ENCODE data around the gene MOB2. TPM values are rescaled to one million over a fixed set of nuclear protein-coding genes. Genes with fewer than 3 reads are reported as not detected.

The MOB2 gene
- total and polyA plus RNA-seq, 4 donors = 32.4 to 104 (median 58.5) TPM

- H3K9me3 ChIP-seq (ENCODE audit: control insufficient read depth, low read length) = no peaks in the 10 kb centered on the region
- H3K36me3 ChIP-seq (ENCODE audit: control insufficient read depth in 1 of 2, insufficient read depth in 2 of 2, low read length in 1 of 2) = no peaks in the 10 kb centered on the region
- intact Hi-C loops (cut with DNase I) = no loop called here
- H3K4me3 ChIP-seq (ENCODE audit: low read length in 2 of 2) = no peak overlapping the region
- no peak for ATAC-seq (ENCODE audit: low FRiP score)
- H3K4me1 ChIP-seq (ENCODE audit: control insufficient read depth in 1 of 2, insufficient read depth in 2 of 2, low read length in 2 of 2) = no peaks in the 10 kb centered on the region
- H3K27me3 ChIP-seq (ENCODE audit: control insufficient read depth in 1 of 2, insufficient read depth in 2 of 2, low read length in 1 of 2) = no peaks in the 10 kb centered on the region
- no peak overlapping the region for H3K27ac ChIP-seq (ENCODE audit: low read depth in 1 of 2, low read length in 2 of 2)
- 89% methylated on average over 30 of the region's 30 CpGs for WGBS, 2 donors
- no peak for DNase-seq
Observed at GRCh38 chr11:1445741-1446445, 40.7 kb downstream of the MOB2 start.

- intact Hi-C loops (cut with DNase I) = no loop called here
- Histone ChIP-seq H3K27me3 (ENCODE audit: control insufficient read depth in 1 of 2, insufficient read depth in 2 of 2, low read length in 1 of 2) (no peaks in the 10 kb centered on the region), H3K4me1 (ENCODE audit: control insufficient read depth in 1 of 2, insufficient read depth in 2 of 2, low read length in 2 of 2) (no peaks in the 10 kb centered on the region), H3K9me3 (ENCODE audit: control insufficient read depth, low read length) (no peaks in the 10 kb centered on the region), H3K27ac (ENCODE audit: low read depth in 1 of 2, low read length in 2 of 2) (no peak overlapping the region), H3K36me3 (ENCODE audit: control insufficient read depth in 1 of 2, insufficient read depth in 2 of 2, low read length in 1 of 2) (no peaks in the 10 kb centered on the region), H3K4me3 (ENCODE audit: low read length in 2 of 2) (no peak overlapping the region)
- ATAC-seq (ENCODE audit: low FRiP score) = no peak
- 85% methylated on average over 32 of the region's 32 CpGs for WGBS, 2 donors
- no peak for DNase-seq
Observed at GRCh38 chr11:1444823-1445422, 41.7 kb downstream of the MOB2 start.

- DNase-seq (no peak), ATAC-seq (ENCODE audit: low FRiP score) (no peak)
- Histone ChIP-seq H3K27ac (ENCODE audit: low read depth in 1 of 2, low read length in 2 of 2) (no peak overlapping the region), H3K4me3 (ENCODE audit: low read length in 2 of 2) (no peak overlapping the region), H3K27me3 (ENCODE audit: control insufficient read depth in 1 of 2, insufficient read depth in 2 of 2, low read length in 1 of 2) (no peaks in the 10 kb centered on the region), H3K9me3 (ENCODE audit: control insufficient read depth, low read length) (no peaks in the 10 kb centered on the region), H3K36me3 (ENCODE audit: control insufficient read depth in 1 of 2, insufficient read depth in 2 of 2, low read length in 1 of 2) (no peaks in the 10 kb centered on the region), H3K4me1 (ENCODE audit: control insufficient read depth in 1 of 2, insufficient read depth in 2 of 2, low read length in 2 of 2) (no peaks in the 10 kb centered on the region)
- intact Hi-C loops (cut with DNase I) = no loop called here
- 77 to 83% methylated on average over 11 of the region's 11 CpGs for WGBS, 2 donors
Observed at GRCh38 chr11:1444321-1444720, 42.3 kb downstream of the MOB2 start.

GRCh38 chr11:1443737-1444136 is 42.8 kb downstream of the MOB2 start:
- no peak for DNase-seq
- Histone ChIP-seq H3K4me3 (ENCODE audit: low read length in 2 of 2) (no peak overlapping the region), H3K36me3 (ENCODE audit: control insufficient read depth in 1 of 2, insufficient read depth in 2 of 2, low read length in 1 of 2) (no peaks in the 10 kb centered on the region), H3K9me3 (ENCODE audit: control insufficient read depth, low read length) (no peaks in the 10 kb centered on the region), H3K27ac (ENCODE audit: low read depth in 1 of 2, low read length in 2 of 2) (no peak overlapping the region), H3K27me3 (ENCODE audit: control insufficient read depth in 1 of 2, insufficient read depth in 2 of 2, low read length in 1 of 2) (no peaks in the 10 kb centered on the region), H3K4me1 (ENCODE audit: control insufficient read depth in 1 of 2, insufficient read depth in 2 of 2, low read length in 2 of 2) (no peaks in the 10 kb centered on the region)
- 79 to 88% methylated on average over 9 of the region's 9 CpGs for WGBS, 2 donors
- ATAC-seq (ENCODE audit: low FRiP score) = no peak
- intact Hi-C loops (cut with DNase I) = no loop called here

GRCh38 chr11:1442807-1443366 is 43.7 kb downstream of the MOB2 start:
- no peak for ATAC-seq (ENCODE audit: low FRiP score)
- WGBS, 2 donors = 75 to 78% methylated on average over 16 to 28 of the region's 28 CpGs
- Histone ChIP-seq H3K27ac (ENCODE audit: low read depth in 1 of 2, low read length in 2 of 2) (no peak overlapping the region), H3K36me3 (ENCODE audit: control insufficient read depth in 1 of 2, insufficient read depth in 2 of 2, low read length in 1 of 2) (no peaks in the 10 kb centered on the region), H3K4me1 (ENCODE audit: control insufficient read depth in 1 of 2, insufficient read depth in 2 of 2, low read length in 2 of 2) (no peaks in the 10 kb centered on the region), H3K4me3 (ENCODE audit: low read length in 2 of 2) (no peak overlapping the region), H3K27me3 (ENCODE audit: control insufficient read depth in 1 of 2, insufficient read depth in 2 of 2, low read length in 1 of 2) (no peaks in the 10 kb centered on the region), H3K9me3 (ENCODE audit: control insufficient read depth, low read length) (no peaks in the 10 kb centered on the region)
- DNase-seq = no peak
- intact Hi-C loops (cut with DNase I) = no loop called here

- H3K9me3 ChIP-seq (ENCODE audit: control insufficient read depth, low read length) = no peaks in the 10 kb centered on the region
- DNase-seq (no peak), ATAC-seq (ENCODE audit: low FRiP score) (no peak)
- H3K27ac ChIP-seq (ENCODE audit: low read depth in 1 of 2, low read length in 2 of 2) = no peak overlapping the region
- intact Hi-C loops (cut with DNase I) = no loop called here
- 12 to 17% methylated on average over 9 of the region's 9 CpGs for WGBS, 2 donors
- no peaks in the 10 kb centered on the region for H3K27me3 ChIP-seq (ENCODE audit: control insufficient read depth in 1 of 2, insufficient read depth in 2 of 2, low read length in 1 of 2)
- H3K4me1 ChIP-seq (ENCODE audit: control insufficient read depth in 1 of 2, insufficient read depth in 2 of 2, low read length in 2 of 2) = no peaks in the 10 kb centered on the region
- H3K4me3 ChIP-seq (ENCODE audit: low read length in 2 of 2) = no peak overlapping the region
- no peaks in the 10 kb centered on the region for H3K36me3 ChIP-seq (ENCODE audit: control insufficient read depth in 1 of 2, insufficient read depth in 2 of 2, low read length in 1 of 2)
Observed at GRCh38 chr11:1442163-1442562, 44.4 kb downstream of the MOB2 start.

- Histone ChIP-seq H3K27me3 (ENCODE audit: control insufficient read depth in 1 of 2, insufficient read depth in 2 of 2, low read length in 1 of 2) (no peaks in the 10 kb centered on the region), H3K27ac (ENCODE audit: low read depth in 1 of 2, low read length in 2 of 2) (no peak overlapping the region), H3K4me3 (ENCODE audit: low read length in 2 of 2) (no peak overlapping the region), H3K36me3 (ENCODE audit: control insufficient read depth in 1 of 2, insufficient read depth in 2 of 2, low read length in 1 of 2) (no peaks in the 10 kb centered on the region), H3K9me3 (ENCODE audit: control insufficient read depth, low read length) (no peaks in the 10 kb centered on the region), H3K4me1 (ENCODE audit: control insufficient read depth in 1 of 2, insufficient read depth in 2 of 2, low read length in 2 of 2) (no peaks in the 10 kb centered on the region)
- WGBS, 2 donors = 89 to 95% methylated on average over 10 to 12 of the region's 12 CpGs
- intact Hi-C loops (cut with DNase I) = no loop called here
- DNase-seq = no peak
- ATAC-seq (ENCODE audit: low FRiP score) = no peak
Observed at GRCh38 chr11:1440496-1440895, 46.1 kb downstream of the MOB2 start.

GRCh38 chr11:1440066-1440465 is 46.5 kb downstream of the MOB2 start:
- no peak overlapping the region for H3K4me3 ChIP-seq (ENCODE audit: low read length in 2 of 2)
- no peaks in the 10 kb centered on the region for H3K9me3 ChIP-seq (ENCODE audit: control insufficient read depth, low read length)
- no peaks in the 10 kb centered on the region for H3K4me1 ChIP-seq (ENCODE audit: control insufficient read depth in 1 of 2, insufficient read depth in 2 of 2, low read length in 2 of 2)
- H3K36me3 ChIP-seq (ENCODE audit: control insufficient read depth in 1 of 2, insufficient read depth in 2 of 2, low read length in 1 of 2) = no peaks in the 10 kb centered on the region
- WGBS, 2 donors = 78 to 86% methylated on average over 11 of the region's 11 CpGs
- H3K27me3 ChIP-seq (ENCODE audit: control insufficient read depth in 1 of 2, insufficient read depth in 2 of 2, low read length in 1 of 2) = no peaks in the 10 kb centered on the region
- no peak for ATAC-seq (ENCODE audit: low FRiP score)
- H3K27ac ChIP-seq (ENCODE audit: low read depth in 1 of 2, low read length in 2 of 2) = no peak overlapping the region
- no peak for DNase-seq
- intact Hi-C loops (cut with DNase I) = no loop called here

- intact Hi-C loops (cut with DNase I) = no loop called here
- H3K27me3 ChIP-seq (ENCODE audit: control insufficient read depth in 1 of 2, insufficient read depth in 2 of 2, low read length in 1 of 2) = no peaks in the 10 kb centered on the region
- H3K4me1 ChIP-seq (ENCODE audit: control insufficient read depth in 1 of 2, insufficient read depth in 2 of 2, low read length in 2 of 2) = no peaks in the 10 kb centered on the region
- no peaks in the 10 kb centered on the region for H3K9me3 ChIP-seq (ENCODE audit: control insufficient read depth, low read length)
- no peak overlapping the region for H3K27ac ChIP-seq (ENCODE audit: low read depth in 1 of 2, low read length in 2 of 2)
- ATAC-seq (ENCODE audit: low FRiP score) (no peak), DNase-seq (no peak)
- no peaks in the 10 kb centered on the region for H3K36me3 ChIP-seq (ENCODE audit: control insufficient read depth in 1 of 2, insufficient read depth in 2 of 2, low read length in 1 of 2)
- 89 to 90% methylated on average over 8 to 11 of the region's 11 CpGs for WGBS, 2 donors
- no peak overlapping the region for H3K4me3 ChIP-seq (ENCODE audit: low read length in 2 of 2)
Observed at GRCh38 chr11:1439341-1439740, 47.2 kb downstream of the MOB2 start.
